ENCODE measurements around the gene ADGRL4. TPM values are rescaled to one million over a fixed set of nuclear protein-coding genes. Genes with fewer than 3 reads are reported as not detected.

Gene ADGRL4
- total and polyA plus RNA-seq, 9 of the 15 experiments (the other 6 are each of a cell fraction or from before 2014, with no cell fraction given): not detected

DNA sequence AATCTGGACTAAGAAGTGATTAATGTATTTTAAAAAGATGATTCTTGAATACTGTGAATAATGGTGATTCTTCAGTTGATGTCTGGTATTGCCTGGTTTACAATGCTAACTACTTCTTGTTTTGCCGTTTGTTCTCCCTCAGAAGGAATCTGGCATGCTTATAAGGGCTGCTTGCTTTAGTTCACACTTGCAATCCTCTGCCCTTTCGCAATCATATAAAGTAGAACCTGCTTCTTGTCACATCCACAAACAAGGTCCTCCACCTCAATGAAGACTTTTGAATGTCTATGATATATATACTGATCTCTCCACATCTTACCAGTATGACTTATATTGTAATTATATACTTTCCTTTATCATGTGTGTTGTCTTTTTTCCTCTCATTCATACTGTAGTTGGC lies 92.6 kb downstream of the ADGRL4 start (continued):
- no peak for TF ChIP-seq ZBTB43 (CRISPR knock-in tag; IDR thresholded peaks at IDR 0.05)
- TF ChIP-seq POLR2G (IDR thresholded peaks at IDR 0.05; ENCODE audit: low read depth, low read length): no peak
- no peak for TF ChIP-seq BHLHE40 (IDR thresholded peaks at IDR 0.05; ENCODE audit: low read length)
- TF ChIP-seq PPARD (CRISPR knock-in tag; IDR thresholded peaks at IDR 0.05): no peak
- no peak for TF ChIP-seq CBX8 (IDR thresholded peaks at IDR 0.05; ENCODE audit: borderline replicate concordance, extremely low read depth, low read depth, low read length, poor library complexity, severe bottlenecking)

- no peak overlapping the region for H3K27ac ChIP-seq (ENCODE audit: extremely low read depth, low read depth, low read length)
- no peak overlapping the region for H3K4me3 ChIP-seq
- no peak for DNase-seq (ENCODE audit: extremely low read depth in 1 of 4, low spot score in 3 of 4)
- H3K4me2 ChIP-seq (ENCODE audit: insufficient read depth, low read length): no peak overlapping the region
- 0 out of 2 replicates have a peak, but pooled peaks cover 5% of the 10 kb centered on the region for H3K9me3 ChIP-seq (replicated peaks; ENCODE audit: control insufficient read depth, insufficient read depth, low read depth, low read length)
- BruUV-seq (replicated peaks): no TSS peak
- H3K4me1 ChIP-seq (replicated peaks in 1 of 2; ENCODE audit: control insufficient read depth in 2 of 2, insufficient read depth in 2 of 2, low read length in 2 of 2): no peaks in the 10 kb centered on the region
- H4K20me1 ChIP-seq (replicated peaks; ENCODE audit: control insufficient read depth, insufficient read depth, low read length): no peaks in the 10 kb centered on the region
- ATAC-seq: no peak
- no peaks in the 10 kb centered on the region for H3K27me3 ChIP-seq (ENCODE audit: control insufficient read depth in 2 of 2, insufficient read depth in 2 of 2, low read length in 2 of 2)
- no peak overlapping the region for H3K9ac ChIP-seq (ENCODE audit: insufficient read depth in 1 of 2, low read depth in 2 of 2, low read length in 2 of 2)
- intact Hi-C loops (cut with micrococcal nuclease): no loop called here
- H3K36me3 ChIP-seq (ENCODE audit: control insufficient read depth, insufficient read depth, low read length): no peaks in the 10 kb centered on the region
- no peaks in the 10 kb centered on the region for H3K79me2 ChIP-seq (ENCODE audit: control insufficient read depth, insufficient read depth, low read length)
- WGBS (ENCODE audit: insufficient coverage, low coverage, missing lambda C conversion rate): 5% methylated on average over 3 of the region's 3 CpGs
- in situ Hi-C loops (cut with MboI): no loop called here
- no peak overlapping the region for H2AFZ ChIP-seq (ENCODE audit: low read depth, low read length)
- no peaks in the 10 kb centered on the region for H3K9me1 ChIP-seq (ENCODE audit: control insufficient read depth, insufficient read depth, low read length)
- POLR2A ChIA-PET: no interaction called here
- FAIRE-seq: no peak
- CTCF ChIA-PET (ENCODE audit: low intra/inter-chr PET ratio): no interaction called here
- no peak for TF ChIP-seq C11orf30 (IDR thresholded peaks at IDR 0.05; ENCODE audit: low read depth)
- no peak for TF ChIP-seq HDAC2 (IDR thresholded peaks at IDR 0.05)
- no peak for TF ChIP-seq ZBTB11 (CRISPR knock-in tag; IDR thresholded peaks at IDR 0.05)
- no peak for TF ChIP-seq TRIM24 (IDR thresholded peaks at IDR 0.05)
- no peak for TF ChIP-seq SNRNP70 (optimal IDR thresholded peaks at IDR 0.05; ENCODE audit: low read depth, low read length)
- no peak for TF ChIP-seq HNRNPL (IDR thresholded peaks at IDR 0.05; ENCODE audit: low read depth, low read length)
- no peak for TF ChIP-seq ELK1 (CRISPR knock-in tag; IDR thresholded peaks at IDR 0.05)
- no peak for TF ChIP-seq TSC22D4 (tag; IDR thresholded peaks at IDR 0.05)
Measured at GRCh38 chr1:78911956-78912880, 94.3 kb downstream of the ADGRL4 start.
